IMR-90 (cell line): ENCODE results near the gene ELMOD3.

ENCODE experiments used
- BHLHE40 ChIP-seq: fragments of 150-350 bp; IDR thresholded peaks from 2 replicates; pipeline ENCODE4 v1.6.1; 2016; ENCODE audit warnings: mild to moderate bottlenecking, low read depth, low read length
- CEBPB ChIP-seq: IDR thresholded peaks from 2 replicates; pipeline ENCODE4 v1.6.1; 2012; ENCODE audit warnings: low read depth, low read length, improper control_type of control experiment
- MAFK ChIP-seq: IDR thresholded peaks from 2 replicates; pipeline ENCODE4 v1.6.1; 2012; ENCODE audit warnings: low read depth, low read length, improper control_type of control experiment
- MAZ ChIP-seq: IDR thresholded peaks from 2 replicates; pipeline ENCODE4 v1.6.1; 2012; ENCODE audit warnings: low read depth, mild to moderate bottlenecking, low read length, improper control_type of control experiment, moderate library complexity, borderline replicate concordance
- POLR2A ChIP-seq: IDR thresholded peaks from 2 replicates; pipeline ENCODE4 v1.6.1; 2012; ENCODE audit warnings: mild to moderate bottlenecking, low read depth, low read length
- RAD21 ChIP-seq: IDR thresholded peaks from 2 replicates; pipeline ENCODE4 v1.6.1; 2012; ENCODE audit warnings: low read length, improper control_type of control experiment
- RCOR1 ChIP-seq: IDR thresholded peaks from 2 replicates; pipeline ENCODE4 v1.6.1; 2012; ENCODE audit warnings: mild to moderate bottlenecking, low read length, improper control_type of control experiment; ENCODE audit not compliant: insufficient replicate concordance
- SMC3 ChIP-seq: fragments of 150-350 bp; IDR thresholded peaks from 2 replicates; pipeline ENCODE4 v1.6.1; 2016; ENCODE audit warnings: low read depth, mild to moderate bottlenecking, antibody characterized with exemption, low read length, moderate library complexity
- TF ChIP-seq, protein P1 (sequence below): conservative IDR thresholded peaks from 2 replicates; pipeline ENCODE4 v1.5.1; 2012; ENCODE audit warnings: mild to moderate bottlenecking, low read depth, low read length, improper control_type of control experiment

- TF ChIP-seq, protein P1, sequence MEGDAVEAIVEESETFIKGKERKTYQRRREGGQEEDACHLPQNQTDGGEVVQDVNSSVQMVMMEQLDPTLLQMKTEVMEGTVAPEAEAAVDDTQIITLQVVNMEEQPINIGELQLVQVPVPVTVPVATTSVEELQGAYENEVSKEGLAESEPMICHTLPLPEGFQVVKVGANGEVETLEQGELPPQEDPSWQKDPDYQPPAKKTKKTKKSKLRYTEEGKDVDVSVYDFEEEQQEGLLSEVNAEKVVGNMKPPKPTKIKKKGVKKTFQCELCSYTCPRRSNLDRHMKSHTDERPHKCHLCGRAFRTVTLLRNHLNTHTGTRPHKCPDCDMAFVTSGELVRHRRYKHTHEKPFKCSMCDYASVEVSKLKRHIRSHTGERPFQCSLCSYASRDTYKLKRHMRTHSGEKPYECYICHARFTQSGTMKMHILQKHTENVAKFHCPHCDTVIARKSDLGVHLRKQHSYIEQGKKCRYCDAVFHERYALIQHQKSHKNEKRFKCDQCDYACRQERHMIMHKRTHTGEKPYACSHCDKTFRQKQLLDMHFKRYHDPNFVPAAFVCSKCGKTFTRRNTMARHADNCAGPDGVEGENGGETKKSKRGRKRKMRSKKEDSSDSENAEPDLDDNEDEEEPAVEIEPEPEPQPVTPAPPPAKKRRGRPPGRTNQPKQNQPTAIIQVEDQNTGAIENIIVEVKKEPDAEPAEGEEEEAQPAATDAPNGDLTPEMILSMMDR = no peak
- TF ChIP-seq POLR2A (no peak), RAD21 (no peak), BHLHE40 (no peak), MAZ (no peak), CEBPB (no peak), RCOR1 (no peak), MAFK (no peak), SMC3 (no peak)
Observed at GRCh38 chr2:85430752-85431569, 76.4 kb downstream of the ELMOD3 start.
